K562 (cell line): ENCODE measurements around the gene SPEM2. TPM values are rescaled to one million over a fixed set of nuclear protein-coding genes. Genes with fewer than 3 reads are reported as not detected.
A peak's percentile ranks its signal among the peaks of the same experiment; 100 is the strongest.

Experiments
- ADNP ChIP-seq: fragments of 200-800 bp; sonication (Bioruptor generic); IDR thresholded peaks from 2 replicates; pipeline ENCODE4 v1.6.1; 2016; ENCODE audit warnings: missing genetic modification characterization, missing compliant biosample characterization
- CHD4 ChIP-seq: fragments of 200-600 bp; sonication (generic); IDR thresholded peaks from 3 replicates; pipeline ENCODE4 v1.6.1; 2012; ENCODE audit warnings: low read depth, mild to moderate bottlenecking, mixed read lengths, low read length, inconsistent platforms; ENCODE audit not compliant: insufficient read depth, insufficient replicate concordance, poor library complexity, severe bottlenecking
- DACH1 ChIP-seq: fragments of 450-650 bp; IDR thresholded peaks from 2 replicates; pipeline ENCODE4 v1.6.1; 2018; ENCODE audit not compliant: partially characterized antibody
- E2F6 ChIP-seq, 2 experiments: IDR thresholded peaks; 2 replicates each; pipeline ENCODE4 v1.6.1; 2011; ENCODE audit warnings: borderline replicate concordance in 1 of 2, control low read depth in 1 of 2, low read depth in 1 of 2, low read length in 1 of 2, mild to moderate bottlenecking in 1 of 2, mixed read lengths in 1 of 2, moderate library complexity in 1 of 2; ENCODE audit not compliant: insufficient read depth in 1 of 2, insufficient read length in 1 of 2, poor library complexity in 1 of 2, severe bottlenecking in 1 of 2; ENCODE audit errors: extremely low read depth in 1 of 2
- JUN ChIP-seq, 2 experiments: sonication (generic) in 1 of 2; formaldehyde crosslinking in 1 of 2; IDR thresholded peaks; 2 replicates each; pipeline versions ENCODE4 v1.6.1 to v1.8.0; 2012 to 2022; ENCODE audit warnings: borderline replicate concordance in 2 of 2, mild to moderate bottlenecking in 2 of 2, improper control_type of control experiment in 1 of 2, low read depth in 1 of 2, low read length in 1 of 2, missing genetic modification reagents in 1 of 2
- LEF1 ChIP-seq: fragments of 450-650 bp; IDR thresholded peaks from 2 replicates; pipeline ENCODE4 v1.6.1; 2016; ENCODE audit warnings: mild to moderate bottlenecking
- MAX ChIP-seq: sonication (generic); formaldehyde crosslinking; IDR thresholded peaks from 2 replicates; pipeline ENCODE4 v1.9.0; 2022; ENCODE audit warnings: mild to moderate bottlenecking, missing genetic modification reagents
- MCM7 ChIP-seq, 2 experiments: fragments of 450-650 bp; IDR thresholded peaks; 2 replicates each; pipeline ENCODE4 v1.6.1; 2016 to 2018
- NFE2 ChIP-seq: IDR thresholded peaks from 2 replicates; pipeline ENCODE4 v1.6.1; 2014; ENCODE audit warnings: antibody characterized with exemption, low read depth
- NFIC ChIP-seq: fragments of 450-650 bp; IDR thresholded peaks from 2 replicates; pipeline ENCODE4 v1.6.1; 2017; ENCODE audit warnings: mild to moderate bottlenecking, inconsistent platforms
- RBM15 ChIP-seq: fragments of 200-400 bp; formaldehyde crosslinking; IDR thresholded peaks from 2 replicates; pipeline ENCODE4 v1.6.1; 2018; ENCODE audit warnings: mild to moderate bottlenecking, low read length, moderate library complexity; ENCODE audit not compliant: insufficient read depth
- RBM25 ChIP-seq: fragments of 200-400 bp; formaldehyde crosslinking; IDR thresholded peaks from 2 replicates; pipeline ENCODE4 v1.6.1; 2018; ENCODE audit warnings: low read length, low read depth, moderate library complexity; ENCODE audit not compliant: severe bottlenecking
- SP1 ChIP-seq: sonication (generic); formaldehyde crosslinking; IDR thresholded peaks from 2 replicates; pipeline ENCODE4 v1.8.1; 2022; ENCODE audit warnings: mild to moderate bottlenecking, missing genetic modification reagents
- YBX1 ChIP-seq: fragments of 450-650 bp; IDR thresholded peaks from 2 replicates; pipeline ENCODE4 v1.7.1; 2016; ENCODE audit warnings: mild to moderate bottlenecking
- ZC3H4 ChIP-seq: sonication (generic); formaldehyde crosslinking; IDR thresholded peaks from 2 replicates; pipeline ENCODE4 v1.9.0; 2021; ENCODE audit warnings: missing genetic modification reagents, borderline replicate concordance
- ZNF23 ChIP-seq: fragments of 250-450 bp; sonication (Bioruptor Pico); IDR thresholded peaks from 2 replicates; pipeline ENCODE4 v1.4.0; 2020; ENCODE audit warnings: mild to moderate bottlenecking
- ZNF24 ChIP-seq: fragments of 450-650 bp; IDR thresholded peaks from 2 replicates; pipeline ENCODE4 v1.6.1; 2016
- ZNF318 ChIP-seq, 2 experiments: fragments of 450-650 bp; IDR thresholded peaks; 2 replicates each; pipeline ENCODE4 v1.6.1; 2016; ENCODE audit warnings: mild to moderate bottlenecking in 2 of 2, borderline replicate concordance in 1 of 2, low read depth in 1 of 2, moderate library complexity in 1 of 2
- polyA plus RNA-seq, 8 experiments: library from polyadenylated mRNA; depleted of rRNA in 4 of 8; stranded (reverse) in 5 of 8; unstranded in 3 of 8; fragments of >200 nt; fragmentation: Nextera tagmentation in 2 of 8; fragmentation: Illumina TruSeq in 1 of 8; extraction: Ambion mirVana in 2 of 8; extraction: Trizol in 1 of 8; gene quantifications; 2 replicates each; pipeline versions ENCODE4 v1.2.1 to v1.2.3, GENCODE V29; 2011 to 2014; ENCODE audit warnings: inconsistent platforms in 1 of 8, missing spikeins in 1 of 8
- total RNA-seq, 7 experiments: library from RNA; depleted of rRNA in 6 of 7; stranded (reverse); fragments of >200 nt in 6 of 7; fragmentation: Illumina TruSeq in 2 of 7; extraction: Trizol in 2 of 7; gene quantifications; 2 replicates each; pipeline versions ENCODE4 v1.2.1 to v1.2.3, GENCODE V29; 2011 to 2021; ENCODE audit warnings: low replicate concordance in 1 of 7

SPEM2 gene
- total and polyA plus RNA-seq, 9 of the 15 experiments (the other 6 are each of a cell fraction or from before 2014, with no cell fraction given), result not detected

DNA sequence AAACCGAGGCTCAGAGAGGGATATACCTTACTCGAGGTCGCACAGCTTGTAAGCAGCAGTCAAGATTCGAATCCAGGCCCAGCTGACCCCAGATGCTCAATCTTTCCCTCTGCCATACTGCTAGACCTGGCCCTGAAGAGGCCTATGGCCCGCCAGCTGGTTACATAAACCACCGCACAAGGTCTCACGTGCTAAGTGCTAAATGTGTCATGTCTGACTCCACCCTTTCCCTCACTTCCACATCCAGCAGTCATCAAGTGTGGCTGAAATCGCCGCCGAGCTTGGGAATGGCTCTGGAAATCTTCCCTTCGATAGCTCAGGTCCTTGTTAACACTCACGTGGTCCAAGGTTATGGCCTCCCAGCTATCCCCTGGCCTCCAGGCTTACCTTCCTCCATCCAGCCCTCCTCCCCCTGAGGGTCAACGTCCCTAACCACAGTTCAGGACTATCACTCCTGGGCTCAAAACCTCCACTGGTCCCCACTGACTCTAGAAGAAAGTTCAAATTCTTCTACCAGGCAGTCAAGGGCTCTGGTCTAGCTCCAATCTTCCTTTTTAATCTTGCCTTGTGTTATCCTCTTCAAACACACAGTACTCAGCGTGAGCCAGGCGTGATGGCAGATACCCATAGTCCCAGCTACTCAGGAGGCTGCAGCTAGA is 50.5 kb downstream of the SPEM2 start (continued):
- peak; percentile 66 for TF ChIP-seq MAX (CRISPR knock-in tag)
- TF ChIP-seq ZNF24, result no peak
- no peak for TF ChIP-seq YBX1
- TF ChIP-seq SP1, result 0 out of 2 replicates have a peak, but pooled peaks have one; percentile 37
- TF ChIP-seq ADNP, result peak; percentile 65; the same call in 1 of the 2 replicates
- peak; percentile 24; the same call in 1 of the 2 replicates for TF ChIP-seq NFE2
- TF ChIP-seq RBM15, result no peak
- no peak for TF ChIP-seq CHD4
- TF ChIP-seq RBM25, result peak; percentile 40
- TF ChIP-seq DACH1, result no peak
- TF ChIP-seq JUN (IDR thresholded peaks at IDR 0.05; ENCODE audit: borderline replicate concordance, low read depth, low read length), result no peak
- 0 out of 2 replicates have a peak, but pooled peaks have one; percentile 48 for TF ChIP-seq JUN (CRISPR knock-in tag; IDR thresholded peaks at IDR 0.05; ENCODE audit: borderline replicate concordance)
- TF ChIP-seq ZNF318 (IDR thresholded peaks at IDR 0.05; ENCODE audit: borderline replicate concordance in 1 of 2, low read depth in 1 of 2), result peak in 1 of 2 experiments; percentile 48; a peak in 1 of 4 replicates
- TF ChIP-seq MCM7 (IDR thresholded peaks at IDR 0.05), result no peak
- TF ChIP-seq ZC3H4 (CRISPR knock-in tag), result no peak
- TF ChIP-seq LEF1, result peak; percentile 30
- TF ChIP-seq E2F6 (IDR thresholded peaks at IDR 0.05; ENCODE audit: borderline replicate concordance in 1 of 2, extremely low read depth in 1 of 2, insufficient read depth in 1 of 2, insufficient read length in 1 of 2, low read depth in 1 of 2, low read length in 1 of 2, poor library complexity in 1 of 2, severe bottlenecking in 1 of 2), result peak; percentile 61 to 66
- 0 out of 2 replicates have a peak, but pooled peaks have one; percentile 27 for TF ChIP-seq NFIC
- TF ChIP-seq ZNF23, result no peak
